ENCODE measurements around the gene FAM9C. TPM values are rescaled to one million over a fixed set of nuclear protein-coding genes. Genes with fewer than 3 reads are reported as not detected.

Gene FAM9C
- total and polyA plus RNA-seq, 12 donors: 0.07 to 1.00 (median 0.29) TPM; not detected in 6

DNA sequence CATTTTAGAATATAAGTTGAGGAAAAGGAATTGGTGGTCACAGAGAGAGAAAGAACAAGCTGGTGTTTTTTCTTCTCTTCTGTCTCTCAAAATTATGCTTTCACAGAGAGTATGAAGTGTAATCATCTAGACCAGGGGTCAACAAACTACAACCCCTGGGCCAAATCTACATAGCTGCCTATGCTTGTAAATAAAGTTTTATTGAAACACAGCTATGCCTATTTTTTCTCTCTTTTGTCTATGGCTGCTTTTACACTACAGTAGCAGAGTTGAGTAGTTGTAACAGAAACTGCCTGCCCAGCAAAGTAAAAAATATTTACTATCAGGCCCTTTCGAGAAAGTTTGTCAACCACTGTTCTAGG, 6.7 kb upstream of the FAM9C start:
- Histone ChIP-seq H3K4me3 (no peak overlapping the region), H3K9me3 (no peaks in the 10 kb centered on the region), H3K4me1 (peaks cover 0 to 28% (median 6%) of the 10 kb centered on the region in 9 donors), H3K27ac (peak overlapping the region in 7 of 10 donors; percentile 26 to 74 (median 53)), H3K36me3 (no peaks in the 10 kb centered on the region), H3K27me3 (no peaks in the 10 kb centered on the region)
- TF ChIP-seq, protein P1, sequence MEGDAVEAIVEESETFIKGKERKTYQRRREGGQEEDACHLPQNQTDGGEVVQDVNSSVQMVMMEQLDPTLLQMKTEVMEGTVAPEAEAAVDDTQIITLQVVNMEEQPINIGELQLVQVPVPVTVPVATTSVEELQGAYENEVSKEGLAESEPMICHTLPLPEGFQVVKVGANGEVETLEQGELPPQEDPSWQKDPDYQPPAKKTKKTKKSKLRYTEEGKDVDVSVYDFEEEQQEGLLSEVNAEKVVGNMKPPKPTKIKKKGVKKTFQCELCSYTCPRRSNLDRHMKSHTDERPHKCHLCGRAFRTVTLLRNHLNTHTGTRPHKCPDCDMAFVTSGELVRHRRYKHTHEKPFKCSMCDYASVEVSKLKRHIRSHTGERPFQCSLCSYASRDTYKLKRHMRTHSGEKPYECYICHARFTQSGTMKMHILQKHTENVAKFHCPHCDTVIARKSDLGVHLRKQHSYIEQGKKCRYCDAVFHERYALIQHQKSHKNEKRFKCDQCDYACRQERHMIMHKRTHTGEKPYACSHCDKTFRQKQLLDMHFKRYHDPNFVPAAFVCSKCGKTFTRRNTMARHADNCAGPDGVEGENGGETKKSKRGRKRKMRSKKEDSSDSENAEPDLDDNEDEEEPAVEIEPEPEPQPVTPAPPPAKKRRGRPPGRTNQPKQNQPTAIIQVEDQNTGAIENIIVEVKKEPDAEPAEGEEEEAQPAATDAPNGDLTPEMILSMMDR (IDR thresholded peaks at IDR 0.05): no peak
- DNase-seq (no peak), ATAC-seq (no peak)
- intact Hi-C loops (cut with DNase I): no loop called here
- WGBS, 2 donors: 94 to 97% methylated on average over 1 of the region's 1 CpG

DNA sequence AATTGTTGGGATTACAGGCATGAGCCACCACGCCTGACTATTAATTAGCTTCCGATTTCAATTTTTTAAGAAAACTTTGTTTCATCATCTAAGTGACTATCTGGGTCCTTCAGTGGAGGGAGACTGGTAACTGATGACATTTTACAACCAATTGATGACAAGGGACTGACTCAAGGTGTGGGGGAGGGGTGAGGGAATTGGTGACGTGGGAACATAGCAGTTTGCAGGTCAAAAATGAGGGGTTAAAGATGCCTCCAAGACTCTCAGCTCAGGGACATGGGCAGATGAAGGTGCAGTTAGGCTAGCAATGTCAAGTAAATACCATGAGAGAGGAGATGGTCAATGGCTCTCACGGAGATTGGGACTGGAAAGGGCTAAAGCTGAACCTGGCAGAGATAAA, 5.7 kb upstream of the FAM9C start:
- Histone ChIP-seq H3K4me3 (no peak overlapping the region), H3K9me3 (no peaks in the 10 kb centered on the region), H3K27ac (peak overlapping the region in 1 of 10 donors; percentile 74), H3K4me1 (peaks cover 0 to 23% (median 6%) of the 10 kb centered on the region in 9 donors), H3K36me3 (no peaks in the 10 kb centered on the region), H3K27me3 (no peaks in the 10 kb centered on the region)
- ATAC-seq (no peak), DNase-seq (no peak)
- intact Hi-C loops (cut with DNase I): no loop called here
- TF ChIP-seq, protein P1 (IDR thresholded peaks at IDR 0.05): no peak
- 95 to 96% methylated on average over 4 of the region's 4 CpGs for WGBS, 2 donors

DNA sequence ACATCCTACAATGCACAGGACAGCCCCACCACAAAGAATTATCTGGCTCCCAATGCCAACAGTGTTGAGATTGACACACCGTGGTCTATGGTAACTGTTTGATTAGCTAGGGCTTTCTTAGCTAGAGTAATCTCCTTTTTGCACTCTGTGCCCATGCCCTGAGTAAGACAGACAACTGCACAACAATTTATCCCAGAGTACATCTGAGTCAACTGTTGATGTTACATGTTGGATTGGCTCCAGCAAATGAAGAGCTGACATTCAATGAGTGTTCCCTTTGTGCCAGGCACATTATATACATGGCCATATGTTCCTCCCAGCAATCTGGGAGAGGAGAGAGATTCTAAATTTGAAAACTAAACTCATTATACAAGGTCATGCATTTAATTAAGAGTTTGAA, 3.9 kb upstream of the FAM9C start:
- no peak overlapping the region for H3K27ac ChIP-seq
- intact Hi-C loops (cut with DNase I): no loop called here
- ATAC-seq: no peak

DNA sequence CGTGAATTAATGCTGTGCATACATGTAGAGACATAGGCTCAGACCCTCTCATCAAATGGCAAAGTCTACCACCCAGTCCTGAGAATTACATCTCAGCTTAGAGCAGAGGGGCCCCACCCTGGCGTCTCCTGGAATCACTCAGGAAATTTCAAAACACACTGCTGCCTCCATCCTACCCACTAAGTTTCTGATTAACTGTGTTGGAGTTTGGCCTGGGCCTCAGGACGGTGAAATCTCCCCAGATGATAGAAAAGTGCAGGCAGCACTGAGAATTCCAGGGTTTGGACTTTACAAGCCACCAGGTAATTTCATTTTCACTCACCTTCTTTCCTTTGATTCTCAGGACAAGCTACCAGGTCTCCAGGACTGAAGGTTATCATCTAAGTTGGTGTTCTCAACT, 3.3 kb upstream of the FAM9C start:
- Histone ChIP-seq H3K4me3 (no peak overlapping the region), H3K27me3 (no peaks in the 10 kb centered on the region), H3K4me1 (peaks cover 0 to 19% (median 3%) of the 10 kb centered on the region in 9 donors), H3K27ac (no peak overlapping the region), H3K9me3 (no peaks in the 10 kb centered on the region), H3K36me3 (no peaks in the 10 kb centered on the region)
- intact Hi-C loops (cut with DNase I): no loop called here
- TF ChIP-seq, protein P1 (IDR thresholded peaks at IDR 0.05): no peak
- no peak for DNase-seq
- 90 to 95% methylated on average over 3 of the region's 3 CpGs for WGBS, 2 donors
- no peak for ATAC-seq

More for the DNA sequence above, 3.9 kb upstream of the FAM9C start:
- DNase-seq: no peak
- Histone ChIP-seq H3K4me1 (peaks cover 0 to 19% (median 5%) of the 10 kb centered on the region in 9 donors), H3K27me3 (no peaks in the 10 kb centered on the region), H3K9me3 (no peaks in the 10 kb centered on the region), H3K4me3 (no peak overlapping the region), H3K36me3 (no peaks in the 10 kb centered on the region)
- WGBS, 2 donors: 95% methylated on average over 1 of the region's 1 CpG
- TF ChIP-seq, protein P1 (IDR thresholded peaks at IDR 0.05): no peak
